OCI-LY1 (cell line): ENCODE measurements around the gene KRT3.

ENCODE experiments used
- CTCF ChIP-seq: fragments of 200-600 bp; sonication (generic), shearing (Covaris generic); IDR thresholded peaks from 2 replicates; pipeline ENCODE4 v1.5.1; 2017; ENCODE audit warnings: mild to moderate bottlenecking, antibody characterized with exemption, low read length, moderate library complexity, mixed read lengths
- EZH2 ChIP-seq: fragments of 200-600 bp; sonication (generic), shearing (Covaris generic); IDR thresholded peaks from 2 replicates; pipeline ENCODE4 v1.8.0; 2017; ENCODE audit warnings: borderline replicate concordance, mixed run types, mild to moderate bottlenecking, antibody characterized with exemption, low read length, moderate library complexity, mixed read lengths

GRCh38 chr12:52739963-52740362, 56.0 kb downstream of the KRT3 start:
- no peak for TF ChIP-seq CTCF
- TF ChIP-seq EZH2: no peak
